K562 (cell line): ENCODE data around the gene ARHGEF26. TPM values are rescaled to one million over a fixed set of nuclear protein-coding genes. Genes with fewer than 3 reads are reported as not detected.

Experiments used
- ATAC-seq: fragments of 200-7000 bp; cut with Tn5 transposase; 3 replicates; pipeline ENCODE4 v1.9.1; 2020; ENCODE audit warnings: moderate library complexity
- BruUV-seq: library from RNA; stranded (reverse); fragments of 400-500 nt; replicated peaks from 2 replicates; lab custom pipeline; 2021; lab: Mats Ljungman, UMichigan
- CTCF ChIA-PET: fragments of 300-600 bp; formaldehyde crosslinking; extraction: SDS; loops from one replicate; lab custom pipeline; 2021; ENCODE audit warnings: low intra/inter-chr PET ratio; lab: Yijun Ruan, JAX
- POLR2A ChIA-PET: fragments of 300-600, 350-650 bp; sonication (Branson Sonifier 250); formaldehyde crosslinking; extraction: SDS; loops from one replicate; lab custom pipeline; 2021; ENCODE audit warnings: antibody characterized with exemption, inconsistent platforms; lab: Yijun Ruan, JAX
- DNase-seq, 4 experiments: peaks; one replicate each; pipeline versions ENCODE4 v3.0.0 to v3.0.0-alpha.2; 2011 to 2018; ENCODE audit warnings: low spot score in 3 of 4, mixed read lengths in 3 of 4; ENCODE audit errors: extremely low read depth in 1 of 4
- FAIRE-seq: peaks from 2 replicates; lab custom pipeline; 2011; peaks lifted over from hg19 to GRCh38; lab: Jason Lieb, UNC
- H2AFZ ChIP-seq: 2 replicates; pipeline ENCODE4 v1.6.0; 2011; ENCODE audit warnings: low read depth, low read length, control low read depth, inconsistent platforms
- H3K27ac ChIP-seq: fragments of 200-600 bp; 3 replicates; pipeline ENCODE4 v1.8.0; 2011; ENCODE audit warnings: low read depth, mild to moderate bottlenecking, control low read depth, inconsistent platforms, low read length, moderate library complexity, mixed read lengths; ENCODE audit errors: extremely low read depth
- H3K27me3 ChIP-seq, 2 experiments: fragments of 300-600 bp in 1 of 2; 2 replicates in 1 of 2; 3 replicates in 1 of 2; pipeline versions ENCODE4 v1.6.0 to v1.8.0; 2011; ENCODE audit warnings: inconsistent platforms in 2 of 2, low read length in 2 of 2, mild to moderate bottlenecking in 1 of 2, mixed read lengths in 1 of 2, moderate library complexity in 1 of 2; ENCODE audit not compliant: control insufficient read depth in 2 of 2, insufficient read depth in 2 of 2
- H3K36me3 ChIP-seq: fragments of 300-600 bp; 3 replicates; pipeline ENCODE4 v1.8.0; 2011; ENCODE audit warnings: mild to moderate bottlenecking, low read length, inconsistent platforms; ENCODE audit not compliant: control insufficient read depth, insufficient read depth
- H3K4me1 ChIP-seq, 2 experiments: fragments of 200-600 bp in 1 of 2; replicated peaks in 1 of 2; 2 replicates in 1 of 2; 3 replicates in 1 of 2; pipeline versions ENCODE4 v1.5.1 to v1.8.0; 2011; ENCODE audit warnings: inconsistent platforms in 2 of 2, low read length in 2 of 2, mild to moderate bottlenecking in 1 of 2, mixed read lengths in 1 of 2, moderate library complexity in 1 of 2; ENCODE audit not compliant: control insufficient read depth in 2 of 2, insufficient read depth in 2 of 2
- H3K4me2 ChIP-seq: 2 replicates; pipeline ENCODE4 v1.6.1; 2011; ENCODE audit warnings: low read length, control low read depth, inconsistent platforms, mixed read lengths; ENCODE audit not compliant: insufficient read depth
- H3K4me3 ChIP-seq: fragments of 200-600 bp; sonication (generic), shearing (Covaris generic); 2 replicates; pipeline ENCODE4 v1.5.1; 2016; ENCODE audit warnings: control low read depth, inconsistent platforms
- H3K79me2 ChIP-seq: fragments of 200-600 bp; 3 replicates; pipeline ENCODE4 v1.8.0; 2011; ENCODE audit warnings: low read length, inconsistent platforms; ENCODE audit not compliant: control insufficient read depth, insufficient read depth
- H3K9ac ChIP-seq, 2 experiments: 2 replicates each; pipeline versions ENCODE4 v1.6.0 to v1.6.1; 2011; ENCODE audit warnings: low read depth in 2 of 2, low read length in 2 of 2, control low read depth in 1 of 2, inconsistent platforms in 1 of 2, mild to moderate bottlenecking in 1 of 2, mixed read lengths in 1 of 2; ENCODE audit not compliant: insufficient read depth in 1 of 2
- H3K9me1 ChIP-seq: one replicate; pipeline ENCODE4 v1.6.0; 2011; ENCODE audit warnings: inconsistent platforms, mild to moderate bottlenecking, low read length, moderate library complexity; ENCODE audit not compliant: control insufficient read depth, insufficient read depth
- H3K9me3 ChIP-seq: replicated peaks from 2 replicates; pipeline ENCODE4 v1.5.1; 2011; ENCODE audit warnings: low read depth, low read length, inconsistent platforms; ENCODE audit not compliant: control insufficient read depth, insufficient read depth
- H4K20me1 ChIP-seq: replicated peaks from 2 replicates; pipeline ENCODE4 v1.6.1; 2011; ENCODE audit warnings: low read length, inconsistent platforms, mixed read lengths; ENCODE audit not compliant: control insufficient read depth, insufficient read depth
- BRD4 ChIP-seq: fragments of 200-600 bp; sonication (generic); IDR thresholded peaks from 2 replicates; pipeline ENCODE4 v1.6.1; 2017; ENCODE audit warnings: inconsistent platforms
- E2F1 ChIP-seq: sonication (generic); formaldehyde crosslinking; IDR thresholded peaks from 2 replicates; pipeline ENCODE4 v1.8.1; 2023; ENCODE audit warnings: mild to moderate bottlenecking, missing genetic modification reagents, moderate library complexity
- GATAD2B ChIP-seq: fragments of 450-650 bp; IDR thresholded peaks from 2 replicates; pipeline ENCODE4 v1.6.1; 2017; ENCODE audit warnings: mild to moderate bottlenecking, borderline replicate concordance
- IFI16 ChIP-seq: fragments of 250-450 bp; sonication (Bioruptor Pico); IDR thresholded peaks from 2 replicates; pipeline ENCODE4 v2.1.2; 2022; ENCODE audit warnings: mild to moderate bottlenecking, inconsistent platforms
- LCOR ChIP-seq: sonication (generic); formaldehyde crosslinking; IDR thresholded peaks from 2 replicates; pipeline ENCODE4 v1.8.0; 2022; ENCODE audit warnings: mild to moderate bottlenecking, missing genetic modification reagents
- OTX1 ChIP-seq: fragments of 450-650 bp; formaldehyde crosslinking; IDR thresholded peaks from 2 replicates; pipeline ENCODE4 v1.4.0; 2022; ENCODE audit warnings: mild to moderate bottlenecking
- SIRT6 ChIP-seq: IDR thresholded peaks from one replicate; pipeline ENCODE4 v1.6.1; 2012; ENCODE audit warnings: low read depth, mild to moderate bottlenecking, control low read depth, inconsistent platforms, low read length, moderate library complexity
- TEAD1 ChIP-seq, 2 experiments: fragments of 450-650 bp in 1 of 2; sonication (generic) in 1 of 2; formaldehyde crosslinking; IDR thresholded peaks; 2 replicates each; pipeline versions ENCODE4 v1.4.0 to v1.8.0; 2020 to 2022; ENCODE audit warnings: mild to moderate bottlenecking in 2 of 2, missing genetic modification reagents in 1 of 2
- TRIM28 ChIP-seq: fragments of 450-650 bp; IDR thresholded peaks from 2 replicates; pipeline ENCODE4 v1.6.1; 2017
- ZHX1 ChIP-seq: fragments of 150-350 bp; conservative IDR thresholded peaks from 2 replicates; pipeline ENCODE4 v1.6.1; 2014; ENCODE audit warnings: low read length
- ZNF134 ChIP-seq: fragments of 250-450 bp; sonication (Bioruptor Pico); conservative IDR thresholded peaks from 2 replicates; pipeline ENCODE4 v1.4.0; 2020
- ZNF174 ChIP-seq: fragments of 250-450 bp; sonication (Bioruptor Pico); IDR thresholded peaks from 2 replicates; pipeline ENCODE4 v1.4.0; 2020; ENCODE audit warnings: mild to moderate bottlenecking
- ZNF280B ChIP-seq: fragments of 250-450 bp; sonication (Bioruptor Pico); IDR thresholded peaks from 2 replicates; pipeline ENCODE4 v1.5.1; 2021; ENCODE audit warnings: mild to moderate bottlenecking
- ZNF561 ChIP-seq: fragments of 450-650 bp; formaldehyde crosslinking; conservative IDR thresholded peaks from 2 replicates; pipeline ENCODE4 v1.4.0; 2020; ENCODE audit warnings: mild to moderate bottlenecking, moderate library complexity
- ZNF644 ChIP-seq: fragments of 200-800 bp; sonication (Bioruptor generic); IDR thresholded peaks from 2 replicates; pipeline ENCODE4 v1.6.1; 2016; ENCODE audit warnings: low read depth, missing genetic modification characterization, missing compliant biosample characterization
- ZNF707 ChIP-seq: fragments of 250-450 bp; sonication (Bioruptor Pico); conservative IDR thresholded peaks from 2 replicates; pipeline ENCODE4 v1.8.0; 2022; ENCODE audit warnings: inconsistent platforms, mild to moderate bottlenecking, moderate library complexity
- WGBS: fragments of 100-300 bp; shearing (Covaris generic); methylation state at CpG from one replicate; pipeline ENCODE4 v1.1.6; 2016; ENCODE audit warnings: low coverage, mixed read lengths; ENCODE audit not compliant: insufficient coverage; ENCODE audit errors: missing lambda C conversion rate; 5-methylcytosine and 5-hydroxymethylcytosine counted together
- in situ Hi-C: fragments of 300-500 bp; cut with MboI; formaldehyde crosslinking; loops from 4 replicates; pipeline ENCODE4 v1.15.0; 2018; ENCODE audit warnings: inconsistent platforms, mixed read lengths
- intact Hi-C: fragments of 100-400 bp; cut with micrococcal nuclease; formaldehyde crosslinking; loops from 2 replicates; pipeline ENCODE4 v1.14.2; 2022
- polyA plus RNA-seq, 8 experiments: library from polyadenylated mRNA; depleted of rRNA in 4 of 8; stranded (reverse) in 5 of 8; unstranded in 3 of 8; fragments of >200 nt; fragmentation: Nextera tagmentation in 2 of 8; fragmentation: Illumina TruSeq in 1 of 8; extraction: Ambion mirVana in 2 of 8; extraction: Trizol in 1 of 8; gene quantifications; 2 replicates each; pipeline versions ENCODE4 v1.2.1 to v1.2.3, GENCODE V29; 2011 to 2014; ENCODE audit warnings: inconsistent platforms in 1 of 8, missing spikeins in 1 of 8
- total RNA-seq, 7 experiments: library from RNA; depleted of rRNA in 6 of 7; stranded (reverse); fragments of >200 nt in 6 of 7; fragmentation: Illumina TruSeq in 2 of 7; extraction: Trizol in 2 of 7; gene quantifications; 2 replicates each; pipeline versions ENCODE4 v1.2.1 to v1.2.3, GENCODE V29; 2011 to 2021; ENCODE audit warnings: low replicate concordance in 1 of 7

ARHGEF26 gene
- total and polyA plus RNA-seq, 9 of the 15 experiments (the other 6 are each of a cell fraction or from before 2014, with no cell fraction given), result 0.01 to 0.11 (median 0.04) TPM; not detected in 2

GRCh38 chr3:154111365-154111935, 9.7 kb upstream of the ARHGEF26 start:
- in situ Hi-C loops (no loop called here), intact Hi-C loops (no loop called here)
- no peak overlapping the region for H3K9ac ChIP-seq
- no peaks in the 10 kb centered on the region for H4K20me1 ChIP-seq
- H3K36me3 ChIP-seq, result no peaks in the 10 kb centered on the region
- H3K27ac ChIP-seq, result no peak overlapping the region
- ChIA-PET POLR2A (interaction anchor here (0.6 kb wide), 1 partner anchor 20 kb away, joined by 3 read pairs; no protein-coding TSS in a partner anchor), CTCF (no interaction called here)
- H3K27me3 ChIP-seq, result 0 out of 5 replicates have a peak, but pooled peaks cover 0 to 4% of the 10 kb centered on the region in 2 experiments
- no peak overlapping the region for H3K4me3 ChIP-seq
- 0% methylated on average over 4 of the region's 4 CpGs for WGBS
- DNase-seq, result no peak
- no peak overlapping the region for H2AFZ ChIP-seq
- H3K9me1 ChIP-seq, result no peaks in the 10 kb centered on the region
- no TSS peak for BruUV-seq
- no peak overlapping the region for H3K4me2 ChIP-seq
- no peak for ATAC-seq
- no peaks in the 10 kb centered on the region for H3K9me3 ChIP-seq
- H3K79me2 ChIP-seq, result no peaks in the 10 kb centered on the region
- FAIRE-seq, result no peak
- no peaks in the 10 kb centered on the region for H3K4me1 ChIP-seq
- no peak for TF ChIP-seq ZHX1
- no peak for TF ChIP-seq BRD4
- TF ChIP-seq ZNF280B (CRISPR knock-in tag), result no peak
- no peak for TF ChIP-seq ZNF174
- TF ChIP-seq TEAD1 (CRISPR knock-in tag; IDR thresholded peaks at IDR 0.05), result no peak
- TF ChIP-seq ZNF561 (CRISPR knock-in tag), result no peak
- no peak for TF ChIP-seq SIRT6
- no peak for TF ChIP-seq E2F1 (CRISPR knock-in tag)
- TF ChIP-seq GATAD2B, result no peak
- TF ChIP-seq ZNF134 (CRISPR knock-in tag), result no peak
- TF ChIP-seq OTX1, result no peak
- TF ChIP-seq ZNF707 (CRISPR knock-in tag), result no peak
- no peak for TF ChIP-seq LCOR (CRISPR knock-in tag)
- TF ChIP-seq ZNF644 (tag), result no peak
- TF ChIP-seq IFI16 (CRISPR knock-in tag), result no peak
- no peak for TF ChIP-seq TRIM28
